Retinal pigment epithelial cell (primary cell): ENCODE data around the gene GPC3.

Experiments used
- DNase-seq: peaks from one replicate; pipeline ENCODE4 v3.0.0-alpha.2; 2010; ENCODE audit warnings: low read depth
- H3K4me3 ChIP-seq: 2 replicates; pipeline ENCODE4 v1.5.1; 2011; ENCODE audit warnings: mild to moderate bottlenecking, low read length, control low read depth, moderate library complexity
- TF ChIP-seq, protein P1 (sequence below): conservative IDR thresholded peaks from 2 replicates; pipeline ENCODE4 v1.5.1; 2011; ENCODE audit warnings: low read depth, low read length, control low read depth, inconsistent platforms

Gene GPC3

DNA sequence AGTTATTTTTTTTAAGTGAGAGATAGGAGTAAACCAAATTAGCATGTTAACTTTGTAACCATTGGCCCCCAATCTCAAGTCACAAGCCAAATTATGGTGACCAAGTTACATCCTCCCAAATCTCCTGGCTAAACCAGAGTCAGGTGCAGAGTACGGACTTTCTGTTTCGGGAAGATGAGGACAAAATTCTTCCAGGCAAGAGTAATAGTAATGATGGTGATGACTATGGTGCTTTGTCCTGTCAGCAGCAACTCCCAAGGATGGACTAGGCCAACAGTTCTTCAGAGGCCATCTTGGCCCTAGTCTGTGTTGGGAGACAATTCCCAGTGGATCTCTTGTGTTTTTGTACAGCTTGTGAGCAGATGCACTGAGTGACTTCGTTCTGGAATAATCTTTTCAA is 148.8 kb downstream of the GPC3 start:
- TF ChIP-seq, protein P1, sequence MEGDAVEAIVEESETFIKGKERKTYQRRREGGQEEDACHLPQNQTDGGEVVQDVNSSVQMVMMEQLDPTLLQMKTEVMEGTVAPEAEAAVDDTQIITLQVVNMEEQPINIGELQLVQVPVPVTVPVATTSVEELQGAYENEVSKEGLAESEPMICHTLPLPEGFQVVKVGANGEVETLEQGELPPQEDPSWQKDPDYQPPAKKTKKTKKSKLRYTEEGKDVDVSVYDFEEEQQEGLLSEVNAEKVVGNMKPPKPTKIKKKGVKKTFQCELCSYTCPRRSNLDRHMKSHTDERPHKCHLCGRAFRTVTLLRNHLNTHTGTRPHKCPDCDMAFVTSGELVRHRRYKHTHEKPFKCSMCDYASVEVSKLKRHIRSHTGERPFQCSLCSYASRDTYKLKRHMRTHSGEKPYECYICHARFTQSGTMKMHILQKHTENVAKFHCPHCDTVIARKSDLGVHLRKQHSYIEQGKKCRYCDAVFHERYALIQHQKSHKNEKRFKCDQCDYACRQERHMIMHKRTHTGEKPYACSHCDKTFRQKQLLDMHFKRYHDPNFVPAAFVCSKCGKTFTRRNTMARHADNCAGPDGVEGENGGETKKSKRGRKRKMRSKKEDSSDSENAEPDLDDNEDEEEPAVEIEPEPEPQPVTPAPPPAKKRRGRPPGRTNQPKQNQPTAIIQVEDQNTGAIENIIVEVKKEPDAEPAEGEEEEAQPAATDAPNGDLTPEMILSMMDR, result no peak
- no peak overlapping the region for H3K4me3 ChIP-seq
- DNase-seq, result no peak

DNA sequence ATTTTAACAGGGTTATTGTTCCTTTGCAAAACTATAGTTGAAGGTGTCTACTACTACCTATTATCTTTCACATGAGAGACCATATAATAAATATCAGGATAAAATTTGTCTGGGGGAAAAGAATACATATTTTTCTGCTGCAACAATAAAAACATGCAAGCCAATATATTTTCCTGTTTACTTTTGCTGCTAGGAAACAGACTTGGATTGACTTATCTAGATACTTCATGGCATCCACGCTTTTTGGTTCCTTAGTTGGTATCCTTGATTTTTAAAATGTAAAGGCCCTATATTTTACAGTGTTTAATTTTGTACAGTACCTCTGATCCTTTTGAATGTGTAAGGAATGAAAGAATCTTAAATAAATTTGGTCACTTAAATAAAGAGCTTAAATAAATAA is 150.6 kb downstream of the GPC3 start:
- no peak overlapping the region for H3K4me3 ChIP-seq
- TF ChIP-seq, protein P1, result no peak
- DNase-seq, result no peak

DNA sequence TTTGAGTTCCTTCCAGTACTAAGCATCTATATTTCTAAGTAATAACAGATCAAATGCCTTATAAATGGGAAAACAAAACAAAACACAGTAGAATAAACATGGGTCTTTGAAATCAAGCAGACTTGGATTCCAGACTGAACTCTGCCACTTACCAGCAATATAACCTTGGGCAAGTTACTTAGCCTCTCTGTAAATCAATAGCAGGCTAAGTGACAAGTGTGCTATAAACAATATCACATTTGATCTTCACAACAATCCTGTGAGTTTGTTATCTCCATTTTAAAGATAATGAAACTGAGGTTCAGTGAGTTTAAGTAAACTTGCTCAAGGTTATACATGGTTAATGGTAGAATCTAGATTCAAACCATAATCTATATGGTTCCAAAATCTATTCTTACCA is 165.8 kb downstream of the GPC3 start:
- H3K4me3 ChIP-seq, result no peak overlapping the region
- TF ChIP-seq, protein P1, result no peak
- DNase-seq, result no peak

DNA sequence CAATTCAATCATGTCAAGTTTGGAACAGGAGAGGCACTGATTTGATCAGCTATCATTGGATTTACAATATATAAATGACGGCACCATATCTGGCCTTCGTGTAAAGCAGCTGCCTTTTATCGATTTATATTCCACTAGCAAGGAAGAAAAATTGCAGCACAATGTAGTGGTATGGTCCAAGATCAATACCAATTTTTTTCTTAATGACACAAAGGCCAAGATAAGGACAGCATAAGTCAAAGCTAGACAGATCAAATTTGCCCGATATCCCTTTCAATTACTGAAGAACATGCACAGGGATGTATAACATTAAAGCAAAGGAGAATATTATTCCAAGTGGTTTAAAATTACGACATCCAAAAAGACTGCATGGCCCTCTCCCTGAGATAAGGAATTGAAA is 167.4 kb downstream of the GPC3 start:
- no peak for DNase-seq
- TF ChIP-seq, protein P1, result no peak
- no peak overlapping the region for H3K4me3 ChIP-seq

DNA sequence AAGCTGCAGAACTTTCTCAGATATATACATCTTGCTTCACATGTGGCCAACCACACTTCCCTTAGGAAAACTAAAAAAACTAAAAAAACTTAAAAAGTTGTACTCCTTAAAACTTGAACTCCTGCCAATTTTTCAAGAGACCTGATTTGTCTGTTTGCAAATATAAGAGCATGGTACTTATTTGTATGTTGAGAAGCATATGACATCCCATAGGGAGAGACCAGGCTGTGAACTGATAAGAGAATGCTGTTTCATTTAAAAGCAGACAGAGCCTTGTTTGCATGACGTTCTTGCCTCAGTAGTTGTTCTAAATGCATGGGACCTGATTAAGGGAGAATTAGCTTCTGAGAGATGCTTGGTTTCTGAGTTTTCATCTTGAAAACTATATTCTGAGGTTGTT is 169.9 kb downstream of the GPC3 start:
- TF ChIP-seq, protein P1, result no peak
- no peak for DNase-seq
- no peak overlapping the region for H3K4me3 ChIP-seq

DNA sequence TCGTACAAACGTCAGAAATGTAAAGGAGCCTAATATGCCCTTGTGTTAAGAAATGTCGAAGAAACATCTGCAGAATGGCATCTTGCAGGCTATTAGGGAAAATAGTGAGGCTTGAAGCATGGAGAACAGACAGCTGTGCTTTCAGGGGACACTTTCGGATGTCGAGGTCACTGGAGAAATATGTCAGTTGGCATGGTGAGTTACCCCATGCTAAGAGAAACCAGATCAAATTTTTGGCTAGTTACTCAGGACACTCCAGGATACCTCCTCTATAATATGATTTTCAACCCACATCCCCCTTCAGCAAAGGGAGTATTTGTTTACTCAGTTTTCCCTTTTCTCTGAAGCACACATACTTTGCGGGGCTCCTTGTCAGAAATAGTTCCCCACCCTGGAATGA is 171.4 kb downstream of the GPC3 start:
- no peak for DNase-seq
- TF ChIP-seq, protein P1, result no peak
- no peak overlapping the region for H3K4me3 ChIP-seq

DNA sequence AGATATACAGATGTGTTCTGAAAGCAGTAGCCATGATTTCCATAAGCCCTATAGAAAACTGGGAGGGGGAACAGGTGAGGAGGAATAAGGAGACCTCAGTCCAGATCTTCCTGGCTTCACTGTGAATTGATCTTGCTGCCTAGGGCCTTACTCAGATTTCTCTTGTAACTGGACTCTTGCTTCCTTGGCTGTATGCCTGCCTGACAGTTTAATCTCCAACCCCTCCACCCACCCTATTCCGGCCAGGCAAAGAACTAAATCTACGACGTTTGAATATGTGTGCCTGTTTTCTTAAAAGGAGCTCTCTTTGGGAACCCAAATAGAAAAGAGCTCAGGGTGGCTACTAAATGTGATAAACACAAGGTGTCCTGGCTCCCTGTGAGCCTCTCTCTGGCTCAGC is 173.0 kb downstream of the GPC3 start:
- TF ChIP-seq, protein P1, result no peak
- DNase-seq, result no peak
- no peak overlapping the region for H3K4me3 ChIP-seq
